DMS53 treated with DMSO at 0.1 percent for 48 hours (cell line): ENCODE results near the gene TRIM38.

Experiments used
- DNase-seq: peaks from one replicate; lab custom pipeline; 2025; ENCODE audit not compliant: unreplicated experiment; lab: John Stamatoyannopoulos, UW

Gene TRIM38

DNA sequence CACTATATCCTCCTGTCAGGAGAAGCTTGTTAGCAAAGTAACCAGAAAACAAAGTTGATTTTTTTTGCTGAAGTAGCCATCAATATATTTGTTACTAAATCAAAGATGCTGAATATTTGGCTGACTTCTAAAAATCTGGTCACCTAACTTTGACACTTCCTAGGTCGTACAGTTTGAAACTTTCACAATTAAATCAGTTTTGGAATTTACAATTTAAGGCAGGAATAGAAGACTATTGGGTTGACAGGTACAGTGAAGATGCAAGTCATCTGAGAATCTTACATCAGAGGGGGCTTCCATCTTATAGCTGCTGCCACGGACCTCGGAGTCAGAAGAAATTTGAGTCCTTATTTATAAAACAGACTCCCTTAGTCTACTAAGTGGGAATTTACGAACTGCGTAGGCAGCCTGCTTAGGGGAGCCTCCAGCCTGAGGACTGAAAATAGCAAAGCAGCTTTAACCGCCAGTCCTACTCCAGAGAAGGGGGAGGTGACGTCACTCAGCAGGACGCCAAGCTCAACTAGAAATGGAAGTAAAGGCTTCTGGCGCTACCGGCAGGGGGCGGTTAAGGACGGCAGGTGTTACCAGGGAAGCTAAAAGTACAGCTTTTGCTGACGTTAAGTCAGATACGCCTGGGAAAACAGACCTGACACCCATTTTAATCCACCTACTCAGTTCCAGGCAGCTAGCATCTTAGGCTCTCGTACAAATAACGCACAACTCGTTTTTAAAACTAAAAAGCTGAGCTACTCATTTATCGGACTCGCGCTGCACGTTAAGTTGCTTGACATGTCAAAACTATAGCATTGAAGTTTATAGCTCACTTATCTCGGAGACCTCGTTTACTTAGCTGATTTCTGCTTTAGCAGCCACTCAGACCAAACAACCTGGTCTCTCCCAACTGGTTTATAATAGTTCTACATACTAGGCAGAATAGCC is 63.6 kb downstream of the TRIM38 start:
- peak; percentile 97 for DNase-seq

- peak; percentile 91 for DNase-seq
Measured at GRCh38 chr6:26026833-26027490, 64.4 kb downstream of the TRIM38 start.

DNA sequence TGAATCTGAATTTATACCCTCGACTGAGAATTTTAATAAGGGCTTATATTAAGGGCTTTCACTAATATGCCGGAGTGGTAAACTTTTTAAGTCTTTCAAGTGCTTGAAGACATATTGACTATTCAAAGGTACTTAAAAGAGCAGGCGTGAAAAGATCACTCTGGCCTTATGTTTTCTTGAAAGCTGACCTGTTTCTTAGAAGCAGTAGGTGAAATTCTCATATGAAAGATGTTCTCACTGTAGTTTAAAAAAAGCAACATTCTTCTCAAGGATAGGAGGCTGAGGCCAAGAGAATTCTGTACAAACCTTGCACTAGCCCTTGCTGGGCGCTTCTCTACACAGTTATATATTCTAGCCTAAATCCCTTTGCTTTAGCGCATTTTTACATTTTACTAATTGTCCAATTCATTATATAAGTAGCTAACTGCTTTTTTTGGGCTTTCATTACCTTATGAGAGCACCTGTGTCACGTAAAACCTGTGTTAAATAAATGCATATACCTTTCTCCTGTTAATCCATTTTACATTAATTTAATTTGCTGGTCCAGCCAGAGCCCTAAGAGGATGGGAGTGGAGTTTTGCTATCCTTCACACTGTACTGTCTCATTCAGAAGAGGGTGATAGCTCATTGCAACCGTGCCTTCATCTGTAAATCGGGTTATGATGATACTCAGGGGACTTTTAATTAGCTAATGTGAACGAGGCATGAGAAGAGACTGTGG is 65.0 kb downstream of the TRIM38 start:
- no peak for DNase-seq

GRCh38 chr6:26028212-26028745 is 65.7 kb downstream of the TRIM38 start:
- no peak for DNase-seq

GRCh38 chr6:26028746-26029569 is 66.4 kb downstream of the TRIM38 start:
- no peak for DNase-seq

DNA sequence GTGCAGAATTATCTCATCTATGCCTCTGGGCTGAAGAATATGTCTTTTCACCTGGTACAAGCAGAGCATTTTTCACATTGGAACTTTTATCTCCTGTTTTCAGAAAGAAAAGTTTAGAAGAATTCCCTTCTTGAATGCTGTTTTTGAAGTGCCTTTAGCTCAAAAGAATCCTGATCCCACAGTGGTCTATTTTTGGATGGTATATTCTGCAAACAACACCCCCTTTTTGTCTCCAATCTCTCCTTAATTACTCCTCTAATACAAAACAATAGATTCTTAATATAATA is 66.9 kb downstream of the TRIM38 start:
- no peak for DNase-seq

DNA sequence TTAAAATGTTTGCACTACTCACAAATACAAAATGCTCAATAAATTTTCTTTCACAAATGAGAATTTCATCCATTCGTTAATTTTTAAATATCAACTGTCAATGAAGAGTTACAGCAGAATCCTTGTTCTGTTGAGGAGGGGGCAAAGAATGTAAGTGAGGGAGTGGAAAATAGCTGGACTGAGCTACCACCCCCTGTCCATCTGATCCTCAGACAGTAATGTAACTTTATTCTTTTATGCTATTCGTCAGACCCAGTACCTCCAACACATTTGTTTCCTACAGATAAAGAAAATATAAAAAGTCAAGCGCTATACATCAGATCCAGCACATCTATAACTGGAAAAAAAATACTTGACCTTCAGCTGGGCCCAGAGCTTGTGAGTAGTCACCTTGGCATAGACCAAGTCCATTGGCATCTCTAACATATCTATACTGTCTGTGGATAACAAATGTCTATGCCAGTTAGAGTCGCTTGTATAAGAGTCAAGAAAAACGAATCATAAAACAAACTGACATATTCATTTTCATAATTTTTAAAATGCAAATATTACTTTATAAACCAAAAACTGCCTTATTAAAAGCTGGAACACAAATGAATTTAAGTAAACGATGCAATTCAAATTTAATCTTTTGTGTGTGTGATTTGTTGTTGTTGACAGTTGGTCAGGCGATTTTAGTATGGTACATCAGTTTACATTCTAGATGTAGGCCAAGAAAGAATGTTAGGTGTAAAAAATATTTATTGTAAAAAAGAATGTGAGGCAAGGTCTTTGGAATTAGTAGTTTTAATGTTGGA is 67.5 kb downstream of the TRIM38 start:
- no peak for DNase-seq

DNA sequence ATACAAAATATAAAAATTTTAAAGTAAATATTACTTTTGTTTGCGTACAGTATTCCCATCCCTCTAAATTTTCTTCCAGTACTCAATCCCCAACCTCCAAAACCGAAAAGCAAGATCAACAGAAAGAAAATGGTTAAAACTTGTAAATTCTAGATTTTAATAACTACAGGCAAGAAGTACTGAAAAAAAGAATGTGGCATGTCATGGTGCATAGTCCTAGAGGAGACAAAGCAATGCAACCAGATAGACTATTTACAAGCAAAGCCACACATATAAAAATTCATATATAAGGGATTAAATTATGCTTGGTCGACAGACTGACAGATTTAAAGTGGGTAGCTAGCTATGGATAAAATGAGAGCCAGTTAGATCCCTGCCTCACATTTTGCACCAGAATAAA is 68.1 kb downstream of the TRIM38 start:
- DNase-seq = no peak

- DNase-seq = peak; percentile 33
Measured at GRCh38 chr6:26031151-26031594, 68.6 kb downstream of the TRIM38 start.

GRCh38 chr6:26031595-26032339 is 69.2 kb downstream of the TRIM38 start:
- peak; percentile 94 for DNase-seq

GRCh38 chr6:26032340-26033084 is 69.9 kb downstream of the TRIM38 start:
- DNase-seq = peak; percentile 75

- peak; percentile 97 for DNase-seq
Measured at GRCh38 chr6:26033085-26033940, 70.7 kb downstream of the TRIM38 start.

DNA sequence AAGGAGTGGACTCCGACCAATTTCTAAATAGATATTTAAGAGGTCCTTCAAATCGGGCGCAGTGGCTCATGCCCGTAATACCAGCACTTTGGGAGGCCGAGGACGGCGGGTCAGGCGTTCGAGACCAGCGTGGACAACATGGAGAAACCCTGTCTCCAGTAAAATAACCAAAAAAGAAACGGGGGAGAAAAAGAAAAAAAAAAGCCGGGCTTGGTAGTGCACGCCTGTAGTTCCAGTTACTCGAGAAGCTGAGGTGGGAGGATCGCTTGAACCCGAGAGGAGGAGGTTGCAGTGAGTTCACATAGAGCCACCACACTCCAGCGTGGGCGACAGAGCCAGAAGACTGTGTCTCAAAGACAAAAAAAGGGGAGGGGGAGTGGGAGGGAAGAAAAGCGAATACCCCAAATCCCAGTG is 71.3 kb downstream of the TRIM38 start:
- no peak for DNase-seq

- DNase-seq = no peak
Measured at GRCh38 chr6:26034905-26035304, 72.3 kb downstream of the TRIM38 start.
